H1 (cell line): ENCODE measurements around the gene TP53BP1. TPM values are rescaled to one million over a fixed set of nuclear protein-coding genes. Genes with fewer than 3 reads are reported as not detected.

ENCODE experiments used
- CTCF ChIA-PET: fragments of 300-600 bp; sonication (Branson Sonifier 250); formaldehyde crosslinking; loops from one replicate; lab custom pipeline; 2021; ENCODE audit not compliant: partially characterized antibody; lab: Charles Lee
- POLR2A ChIA-PET: fragments of 300-600 bp; sonication (Branson Sonifier 250); formaldehyde crosslinking; loops from one replicate; lab custom pipeline; 2021; ENCODE audit warnings: inconsistent platforms; ENCODE audit not compliant: partially characterized antibody; lab: Charles Lee
- DNase-seq, 2 experiments: peaks; one replicate each; pipeline versions ENCODE4 v3.0.0 to v3.0.0-alpha.2; 2010 to 2022; ENCODE audit warnings: low spot score in 2 of 2, low read depth in 1 of 2, mixed read lengths in 1 of 2
- FAIRE-seq: peaks from 2 replicates; lab custom pipeline; 2011; peaks lifted over from hg19 to GRCh38; lab: Jason Lieb, UNC
- H2AFZ ChIP-seq: 2 replicates; pipeline ENCODE4 v1.8.1; 2012; ENCODE audit warnings: low read length, inconsistent platforms
- H2AK5ac ChIP-seq: 2 replicates; pipeline ENCODE4 v1.6.1; 2013; ENCODE audit warnings: low read depth, low read length
- H2BK120ac ChIP-seq: replicated peaks from 2 replicates; pipeline ENCODE3; 2013; ENCODE audit warnings: low read depth, low read length, inconsistent platforms
- H2BK12ac ChIP-seq: 2 replicates; pipeline ENCODE4 v1.6.1; 2013; ENCODE audit warnings: low read depth, low read length
- H2BK15ac ChIP-seq: 2 replicates; pipeline ENCODE4 v1.6.1; 2013; ENCODE audit warnings: low read length
- H2BK20ac ChIP-seq: 2 replicates; pipeline ENCODE4 v1.6.1; 2013; ENCODE audit warnings: low read length
- H2BK5ac ChIP-seq: 2 replicates; pipeline ENCODE4 v1.6.1; 2013; ENCODE audit warnings: low read depth, low read length
- H3K14ac ChIP-seq: 2 replicates; pipeline ENCODE4 v1.6.1; 2013; ENCODE audit warnings: inconsistent platforms; ENCODE audit not compliant: insufficient read length
- H3K18ac ChIP-seq: 2 replicates; pipeline ENCODE4 v1.6.1; 2013; ENCODE audit warnings: low read length; ENCODE audit errors: extremely low read depth
- H3K23ac ChIP-seq: 2 replicates; pipeline ENCODE4 v1.6.1; 2013; ENCODE audit warnings: inconsistent platforms; ENCODE audit not compliant: insufficient read length
- H3K23me2 ChIP-seq: 2 replicates; pipeline ENCODE4 v1.6.1; 2013; ENCODE audit warnings: low read depth, low read length
- H3K27ac ChIP-seq: 2 replicates; pipeline ENCODE4 v1.6.1; 2011; ENCODE audit warnings: low read depth, low read length, inconsistent platforms
- H3K27me3 ChIP-seq, 4 experiments: replicated peaks in 1 of 4; 1 replicate in 1 of 4; 2 replicates in 3 of 4; pipeline versions ENCODE4 v1.6.1 to v1.8.1; 2011 to 2013; ENCODE audit warnings: low read length in 3 of 4, mild to moderate bottlenecking in 3 of 4, inconsistent platforms in 2 of 4, mixed read lengths in 2 of 4, moderate library complexity in 1 of 4; ENCODE audit not compliant: control insufficient read depth in 3 of 4, insufficient read depth in 3 of 4; ENCODE audit errors: extremely low read depth in 1 of 4
- H3K36me3 ChIP-seq, 4 experiments: 2 replicates each; pipeline versions ENCODE4 v1.6.1 to v1.8.1; 2011 to 2013; ENCODE audit warnings: mild to moderate bottlenecking in 4 of 4, low read length in 3 of 4, moderate library complexity in 2 of 4, control low read depth in 1 of 4, inconsistent platforms in 1 of 4; ENCODE audit not compliant: insufficient read depth in 4 of 4, control insufficient read depth in 2 of 4
- H3K4ac ChIP-seq: replicated peaks from 2 replicates; pipeline ENCODE3; 2013; ENCODE audit warnings: low read length, low read depth, mixed read lengths, inconsistent platforms; ENCODE audit not compliant: insufficient read length
- H3K4me1 ChIP-seq, 4 experiments: replicated peaks in 1 of 4; 1 replicate in 1 of 4; 2 replicates in 3 of 4; pipeline versions ENCODE4 v1.6.1 to v1.8.1; 2011 to 2013; ENCODE audit warnings: low read length in 3 of 4, inconsistent platforms in 2 of 4, mixed read lengths in 1 of 4; ENCODE audit not compliant: insufficient read depth in 4 of 4, control insufficient read depth in 3 of 4
- H3K4me2 ChIP-seq, 2 experiments: 2 replicates each; pipeline versions ENCODE4 v1.6.1 to v1.8.1; 2011 to 2013; ENCODE audit warnings: low read depth in 2 of 2, low read length in 2 of 2, control low read depth in 1 of 2, inconsistent platforms in 1 of 2, mild to moderate bottlenecking in 1 of 2; ENCODE audit not compliant: insufficient read depth in 1 of 2
- H3K4me3 ChIP-seq, 4 experiments: fragments of 200-600, 300-600 bp in 1 of 4; sonication (generic), shearing (Covaris generic), sonication (Bioruptor Twin) in 1 of 4; 2 replicates each; pipeline versions ENCODE4 v1.5.1 to v1.8.1; 2011 to 2016; ENCODE audit warnings: low read length in 4 of 4, low read depth in 3 of 4, control low read depth in 2 of 4, inconsistent platforms in 2 of 4, mild to moderate bottlenecking in 2 of 4, mixed read lengths in 1 of 4, moderate library complexity in 1 of 4; ENCODE audit not compliant: insufficient read depth in 2 of 4; ENCODE audit errors: extremely low read depth in 1 of 4
- H3K56ac ChIP-seq: replicated peaks from 2 replicates; pipeline ENCODE3; 2013; ENCODE audit warnings: low read depth, mild to moderate bottlenecking, mixed read lengths, low read length, inconsistent platforms; ENCODE audit not compliant: insufficient read length
- H3K79me1 ChIP-seq: 2 replicates; pipeline ENCODE4 v1.6.1; 2013; ENCODE audit warnings: low read depth, low read length, control low read depth
- H3K79me2 ChIP-seq, 2 experiments: 2 replicates each; pipeline versions ENCODE4 v1.6.1 to v1.8.1; 2012 to 2013; ENCODE audit warnings: low read length in 2 of 2, mild to moderate bottlenecking in 2 of 2, inconsistent platforms in 1 of 2; ENCODE audit not compliant: insufficient read depth in 2 of 2, control insufficient read depth in 1 of 2
- H3K9ac ChIP-seq, 4 experiments: replicated peaks in 1 of 4; 1 replicate in 1 of 4; 2 replicates in 3 of 4; pipeline versions ENCODE4 v1.6.1 to v1.8.1; 2011 to 2013; ENCODE audit warnings: low read depth in 3 of 4, low read length in 3 of 4, control low read depth in 2 of 4, mild to moderate bottlenecking in 2 of 4, moderate library complexity in 2 of 4, inconsistent platforms in 1 of 4; ENCODE audit errors: extremely low read depth in 1 of 4
- H3K9me3 ChIP-seq, 2 experiments: 2 replicates each; pipeline versions ENCODE4 v1.6.1 to v1.8.1; 2012 to 2013; ENCODE audit warnings: mild to moderate bottlenecking in 2 of 2, moderate library complexity in 2 of 2, control low read depth in 1 of 2, inconsistent platforms in 1 of 2, low read depth in 1 of 2, low read length in 1 of 2, mixed read lengths in 1 of 2; ENCODE audit not compliant: insufficient read depth in 2 of 2
- H4K20me1 ChIP-seq, 2 experiments: replicated peaks in 1 of 2; 2 replicates each; pipeline versions ENCODE3 to v1.8.1; 2011 to 2013; ENCODE audit warnings: inconsistent platforms in 2 of 2, low read length in 2 of 2, mild to moderate bottlenecking in 1 of 2; ENCODE audit not compliant: insufficient read depth in 2 of 2, control insufficient read depth in 1 of 2
- H4K5ac ChIP-seq: 2 replicates; pipeline ENCODE4 v1.6.1; 2013; ENCODE audit warnings: low read length, low read depth, mixed read lengths, inconsistent platforms; ENCODE audit not compliant: insufficient read length
- H4K8ac ChIP-seq: 2 replicates; pipeline ENCODE4 v1.8.0; 2013; ENCODE audit warnings: mild to moderate bottlenecking, moderate library complexity, low read length, inconsistent platforms; ENCODE audit not compliant: insufficient read depth; ENCODE audit errors: extremely low read depth
- H4K91ac ChIP-seq: replicated peaks from 2 replicates; pipeline ENCODE3; 2013; ENCODE audit warnings: low read length, mixed read lengths, inconsistent platforms; ENCODE audit not compliant: insufficient read length
- CEBPB ChIP-seq: IDR thresholded peaks from 2 replicates; pipeline ENCODE4 v1.6.1; 2012; ENCODE audit warnings: low read depth, low read length
- RFX5 ChIP-seq: IDR thresholded peaks from 2 replicates; pipeline ENCODE4 v1.6.1; 2011; ENCODE audit warnings: low read depth, low read length, improper control_type of control experiment, borderline replicate concordance
- SIN3A ChIP-seq, 2 experiments: IDR thresholded peaks in 1 of 2; conservative IDR thresholded peaks in 1 of 2; 2 replicates each; pipeline ENCODE4 v1.6.1; 2011 to 2012; ENCODE audit warnings: low read length in 2 of 2, improper control_type of control experiment in 1 of 2, low read depth in 1 of 2, mild to moderate bottlenecking in 1 of 2
- SIX5 ChIP-seq: IDR thresholded peaks from 2 replicates; pipeline ENCODE4 v1.6.1; 2011; ENCODE audit warnings: mild to moderate bottlenecking, low read depth, low read length
- SP2 ChIP-seq: IDR thresholded peaks from 2 replicates; pipeline ENCODE4 v1.6.1; 2012; ENCODE audit warnings: mild to moderate bottlenecking, low read length, inconsistent platforms
- TCF12 ChIP-seq: IDR thresholded peaks from 2 replicates; pipeline ENCODE4 v1.6.1; 2011; ENCODE audit warnings: low read depth, mild to moderate bottlenecking, low read length
- USF2 ChIP-seq: IDR thresholded peaks from 2 replicates; pipeline ENCODE4 v1.6.1; 2011; ENCODE audit warnings: low read length, improper control_type of control experiment
- YY1 ChIP-seq: IDR thresholded peaks from 2 replicates; pipeline ENCODE4 v1.6.1; 2011; ENCODE audit warnings: low read depth, mild to moderate bottlenecking, low read length
- WGBS, 2 experiments: shearing (Covaris generic) in 1 of 2; methylation state at CpG; one replicate each; pipeline versions ENCODE4 v1.1.6 to v1.1.7; 2013 to 2015; ENCODE audit warnings: low lambda C conversion rate in 2 of 2, mixed read lengths in 2 of 2, inconsistent platforms in 1 of 2, low coverage in 1 of 2, missing lambda C conversion rate in 1 of 2; ENCODE audit not compliant: insufficient replicate concordance in 2 of 2, insufficient coverage in 1 of 2, insufficient read length in 1 of 2; ENCODE audit errors: extremely low coverage in 1 of 2, missing lambda C conversion rate in 1 of 2; 5-methylcytosine and 5-hydroxymethylcytosine counted together
- polyA plus RNA-seq, 7 experiments: library from polyadenylated mRNA; depleted of rRNA in 3 of 7; stranded (reverse) in 5 of 7; unstranded in 2 of 7; fragments of >200 nt in 5 of 7; fragments of 200-250 nt in 2 of 7; gene quantifications; 1 replicate in 5 of 7; 2 replicates in 1 of 7; 4 replicates in 1 of 7; pipeline versions ENCODE4 v1.2.1 to v1.2.3, GENCODE V29; 2011 to 2013; ENCODE audit warnings: missing spikeins in 2 of 7, mixed read lengths in 2 of 7
- total RNA-seq: library from RNA; stranded (reverse); fragmentation: NEBNext Ultra II Directional; extraction: Animal tissue kit (Norgen Biotek cat#: 25700); gene quantifications from 2 replicates; pipeline ENCODE4 v1.2.1, GENCODE V29; 2021

TP53BP1 gene
- total and polyA plus RNA-seq, 2 of the 8 experiments (the other 6 are each of a cell fraction or from before 2014, with no cell fraction given), result 34.1 to 63.6 TPM

- no peaks in the 10 kb centered on the region for H3K79me2 ChIP-seq
- no peak overlapping the region for H3K4me3 ChIP-seq
- H3K4ac ChIP-seq, result no peak overlapping the region
- H2BK5ac ChIP-seq, result no peak overlapping the region
- H2BK120ac ChIP-seq, result no peak overlapping the region
- H3K27me3 ChIP-seq, result no peaks in the 10 kb centered on the region
- no peak for FAIRE-seq
- H4K8ac ChIP-seq, result no peak overlapping the region
- no peaks in the 10 kb centered on the region for H3K9me3 ChIP-seq
- H3K56ac ChIP-seq, result no peak overlapping the region
- no peak overlapping the region for H3K23ac ChIP-seq
- no peak overlapping the region for H3K4me2 ChIP-seq
- H3K4me1 ChIP-seq, result no peaks in the 10 kb centered on the region
- ChIA-PET CTCF (interaction anchor here (0.6 kb wide), 1 partner anchor 57 kb away, joined by 4 read pairs; no protein-coding TSS in a partner anchor), POLR2A (no interaction called here)
- H3K14ac ChIP-seq, result no peak overlapping the region
- WGBS, 2 experiments, result 83% methylated on average over 2 of the region's 2 CpGs; no CpG with 5 or more reads in 1 of the 2 experiments
- H3K9ac ChIP-seq, result no peak overlapping the region
- no peaks in the 10 kb centered on the region for H4K20me1 ChIP-seq
- no peak overlapping the region for H3K18ac ChIP-seq
- H3K23me2 ChIP-seq, result no peaks in the 10 kb centered on the region
- H2AK5ac ChIP-seq, result no peak overlapping the region
- no peak overlapping the region for H2BK15ac ChIP-seq
- no peak overlapping the region for H2BK12ac ChIP-seq
- H2BK20ac ChIP-seq, result no peak overlapping the region
- H3K36me3 ChIP-seq, result peaks cover 10 to 32% (median 25%) of the 10 kb centered on the region in 4 experiments; a peak in 7 of 8 replicates
- no peak for DNase-seq
- no peak overlapping the region for H3K27ac ChIP-seq
- no peaks in the 10 kb centered on the region for H3K79me1 ChIP-seq
- TF ChIP-seq SIN3A (conservative IDR thresholded peaks at IDR 0.05 in 1 of 2, IDR thresholded peaks at IDR 0.05 in 1 of 2; ENCODE audit: low read depth in 1 of 2, low read length in 2 of 2), result no peak
- TF ChIP-seq YY1, result no peak
- TF ChIP-seq SP2, result no peak
- no peak for TF ChIP-seq SIX5
- no peak for TF ChIP-seq CEBPB
- no peak for TF ChIP-seq TCF12
- no peak for TF ChIP-seq USF2
- TF ChIP-seq RFX5, result no peak
- H2AFZ ChIP-seq, result no peak overlapping the region
- H4K5ac ChIP-seq, result no peak overlapping the region
- no peak overlapping the region for H4K91ac ChIP-seq
Observed at GRCh38 chr15:43383070-43383469, 109.9 kb downstream of the TP53BP1 start.
